Kidney epithelial cell (primary cell): ENCODE measurements around the gene TRPV2. TPM values are rescaled to one million over a fixed set of nuclear protein-coding genes. Genes with fewer than 3 reads are reported as not detected.
A peak's percentile ranks its signal among the peaks of the same experiment; 100 is the strongest.

Source experiments
- DNase-seq: peaks from one replicate; pipeline ENCODE4 v3.0.0-alpha.2; 2010; ENCODE audit warnings: low read depth
- H3K27me3 ChIP-seq: 2 replicates; pipeline ENCODE4 v1.6.0; 2011; ENCODE audit warnings: low read length; ENCODE audit not compliant: control insufficient read depth, insufficient read depth
- H3K36me3 ChIP-seq: 2 replicates; pipeline ENCODE4 v1.5.1; 2011; ENCODE audit warnings: low read length; ENCODE audit not compliant: control insufficient read depth, insufficient read depth
- H3K4me3 ChIP-seq: 2 replicates; pipeline ENCODE4 v1.5.1; 2011; ENCODE audit warnings: low read depth, mild to moderate bottlenecking, control low read depth, low read length
- CTCF ChIP-seq: IDR thresholded peaks from 2 replicates; pipeline ENCODE4 v1.5.1; 2011; ENCODE audit warnings: mild to moderate bottlenecking, moderate library complexity, low read length, control low read depth, inconsistent platforms; ENCODE audit not compliant: insufficient read depth, poor library complexity, severe bottlenecking
- total RNA-seq: library from RNA; depleted of rRNA; stranded (reverse); fragments of >200 nt; gene quantifications from 2 replicates; pipeline ENCODE4 v1.2.3, GENCODE V29; 2015

Gene TRPV2
- total RNA-seq, 1 donor from 2014 or later: 3.8 TPM

- TF ChIP-seq CTCF: no peak
- Histone ChIP-seq H3K36me3 (no peaks in the 10 kb centered on the region), H3K27me3 (no peaks in the 10 kb centered on the region), H3K4me3 (no peak overlapping the region)
- DNase-seq: peak; percentile 68
These were observed 61.9 kb downstream of the TRPV2 start for GRCh38 chr17:16477255-16477654.

- Histone ChIP-seq H3K27me3 (no peaks in the 10 kb centered on the region), H3K36me3 (no peaks in the 10 kb centered on the region), H3K4me3 (no peak overlapping the region)
- TF ChIP-seq CTCF: no peak
- DNase-seq: no peak
These were observed 62.3 kb downstream of the TRPV2 start for GRCh38 chr17:16477666-16478065.

GRCh38 chr17:16478649-16479048 lies 63.3 kb downstream of the TRPV2 start:
- H3K36me3 ChIP-seq: no peaks in the 10 kb centered on the region
- no peak for DNase-seq
- no peak overlapping the region for H3K4me3 ChIP-seq
- TF ChIP-seq CTCF: no peak
- no peaks in the 10 kb centered on the region for H3K27me3 ChIP-seq

- H3K36me3 ChIP-seq: no peaks in the 10 kb centered on the region
These were observed 63.9 kb downstream of the TRPV2 start for GRCh38 chr17:16479264-16479663.

GRCh38 chr17:16480995-16481394 lies 65.6 kb downstream of the TRPV2 start:
- no peak for TF ChIP-seq CTCF
- DNase-seq: no peak
- H3K4me3 ChIP-seq: no peak overlapping the region
- H3K36me3 ChIP-seq: no peaks in the 10 kb centered on the region
- no peaks in the 10 kb centered on the region for H3K27me3 ChIP-seq

More at GRCh38 chr17:16479264-16479663, 63.9 kb downstream of the TRPV2 start:
- no peaks in the 10 kb centered on the region for H3K27me3 ChIP-seq
- no peak for DNase-seq
- H3K4me3 ChIP-seq: no peak overlapping the region
- TF ChIP-seq CTCF: no peak

- DNase-seq: no peak
- no peaks in the 10 kb centered on the region for H3K27me3 ChIP-seq
- H3K36me3 ChIP-seq: no peaks in the 10 kb centered on the region
- no peak overlapping the region for H3K4me3 ChIP-seq
- TF ChIP-seq CTCF: no peak
These were observed 66.9 kb downstream of the TRPV2 start for GRCh38 chr17:16482253-16482652.
